Bronchial epithelial cell (primary cell): ENCODE results near the gene CACNB2. TPM values are rescaled to one million over a fixed set of nuclear protein-coding genes. Genes with fewer than 3 reads are reported as not detected.

ENCODE experiments used
- DNase-seq: peaks from one replicate; pipeline ENCODE4 v3.0.0-alpha.2; 2010; ENCODE audit warnings: low read depth
- FAIRE-seq: peaks from 2 replicates; lab custom pipeline; 2011; peaks lifted over from hg19 to GRCh38; lab: Jason Lieb, UNC
- H3K27me3 ChIP-seq: 2 replicates; pipeline ENCODE4 v1.5.1; 2011; ENCODE audit warnings: low read length; ENCODE audit not compliant: control insufficient read depth, insufficient read depth
- H3K36me3 ChIP-seq: 2 replicates; pipeline ENCODE4 v1.5.1; 2011; ENCODE audit warnings: low read length; ENCODE audit not compliant: control insufficient read depth, insufficient read depth
- H3K4me3 ChIP-seq: 2 replicates; pipeline ENCODE4 v1.5.1; 2011; ENCODE audit warnings: mild to moderate bottlenecking, low read depth, low read length, control low read depth
- CTCF ChIP-seq: IDR thresholded peaks from 2 replicates; pipeline ENCODE4 v1.5.1; 2011; ENCODE audit warnings: mild to moderate bottlenecking, moderate library complexity, low read length, control low read depth, inconsistent platforms; ENCODE audit not compliant: insufficient read depth, severe bottlenecking
- total RNA-seq: library from RNA; depleted of rRNA; stranded (reverse); fragments of >200 nt; gene quantifications from 2 replicates; pipeline ENCODE4 v1.2.1, GENCODE V29; 2014

Gene CACNB2
- total RNA-seq, 1 donor from 2014 or later = not detected

DNA sequence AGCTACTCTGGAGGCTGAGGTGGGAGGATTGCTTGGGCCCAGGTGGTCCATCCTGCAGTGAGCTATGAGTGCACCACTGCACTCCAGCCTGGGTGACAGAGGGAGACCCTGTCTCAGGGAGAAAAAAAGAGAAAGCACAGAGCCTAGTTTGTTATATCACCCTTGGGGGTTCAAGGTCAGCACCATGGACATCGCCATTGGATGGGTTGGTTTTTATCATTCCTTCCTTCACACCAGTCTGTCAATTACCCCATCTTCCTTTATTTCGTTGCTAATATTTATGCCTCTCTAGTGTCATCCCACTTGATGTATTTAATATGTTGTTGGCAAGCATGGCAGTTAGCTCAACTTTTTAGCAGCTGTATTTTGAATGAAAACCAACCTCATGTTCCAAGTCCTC, 328.9 kb downstream of the CACNB2 start:
- TF ChIP-seq CTCF = no peak
- no peak overlapping the region for H3K4me3 ChIP-seq
- H3K27me3 ChIP-seq = no peaks in the 10 kb centered on the region
- no peaks in the 10 kb centered on the region for H3K36me3 ChIP-seq
- FAIRE-seq (no peak), DNase-seq (no peak)

DNA sequence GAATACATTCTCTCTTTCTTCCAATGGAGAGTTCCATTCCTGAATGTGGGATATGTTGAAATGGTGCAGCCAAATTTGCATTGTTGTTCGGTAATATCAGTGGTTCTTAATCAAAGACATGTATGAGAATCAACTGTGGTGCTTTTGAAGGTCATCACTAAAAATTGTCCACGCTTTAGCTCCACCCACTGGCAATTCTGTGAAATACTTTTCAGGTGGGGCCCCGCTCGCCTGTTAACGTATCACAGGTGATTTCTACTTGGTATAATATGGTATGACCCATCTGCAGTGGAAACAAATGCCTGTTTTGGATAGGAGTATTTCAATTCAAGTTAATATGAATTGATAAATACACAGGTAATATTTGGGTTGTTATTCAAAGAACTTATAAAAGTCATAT, 332.8 kb downstream of the CACNB2 start:
- DNase-seq = no peak

DNA sequence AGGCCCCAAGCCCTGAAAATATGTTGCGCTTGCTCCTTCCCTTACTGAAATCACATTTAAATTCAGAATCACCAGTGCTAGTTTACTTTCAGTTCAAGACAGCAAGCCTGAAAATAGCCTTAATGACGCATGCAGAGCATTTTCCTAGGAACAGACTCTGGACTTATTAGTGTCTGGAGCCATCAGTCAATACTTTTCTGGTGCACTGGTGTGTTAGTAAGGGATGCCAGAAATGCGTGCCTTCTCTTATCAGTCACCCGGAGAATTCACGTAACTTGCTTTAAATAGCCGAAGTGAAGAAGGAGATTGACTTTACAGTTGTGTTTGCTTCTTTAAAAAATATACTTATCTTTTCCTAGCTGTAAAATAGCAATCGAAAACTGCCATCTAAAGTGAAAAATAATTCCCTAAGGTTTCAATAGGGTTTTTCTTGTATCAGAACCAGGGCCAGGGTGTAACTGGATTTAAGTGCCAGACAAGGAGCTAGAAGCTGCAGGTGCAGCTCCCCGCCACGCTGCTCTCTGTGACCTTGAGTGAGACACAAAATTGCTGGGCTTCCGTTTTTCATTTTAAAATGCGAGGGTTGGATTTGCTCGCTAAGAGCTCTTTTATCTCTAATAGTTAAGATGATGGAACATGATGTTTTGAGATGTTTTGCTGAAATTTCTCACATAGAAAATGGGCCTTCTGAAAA, 333.3 kb downstream of the CACNB2 start:
- no peak for TF ChIP-seq CTCF
- Histone ChIP-seq H3K27me3 (no peaks in the 10 kb centered on the region), H3K36me3 (no peaks in the 10 kb centered on the region), H3K4me3 (no peak overlapping the region)
- FAIRE-seq (no peak), DNase-seq (no peak)

More for the DNA sequence above, 332.8 kb downstream of the CACNB2 start:
- Histone ChIP-seq H3K36me3 (no peaks in the 10 kb centered on the region), H3K27me3 (no peaks in the 10 kb centered on the region), H3K4me3 (no peak overlapping the region)
- no peak for TF ChIP-seq CTCF
- FAIRE-seq = no peak

DNA sequence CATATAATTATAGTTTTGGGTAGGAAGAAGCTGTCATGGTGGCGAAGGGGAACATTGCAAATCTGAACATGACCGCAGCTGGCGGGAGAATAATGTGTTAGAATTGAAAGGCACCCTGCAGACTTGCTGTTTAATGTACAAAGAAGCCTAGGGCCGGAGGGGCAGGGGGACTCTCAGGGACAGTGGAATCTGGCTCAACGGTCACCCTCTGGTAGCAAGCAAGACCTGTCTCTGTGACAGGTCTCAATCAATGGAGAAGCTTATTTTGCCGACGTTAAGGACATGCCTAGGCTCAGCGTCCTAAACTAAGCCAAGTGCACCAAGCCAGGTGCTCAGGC, 333.9 kb downstream of the CACNB2 start:
- H3K4me3 ChIP-seq = no peak overlapping the region
- FAIRE-seq = no peak
- DNase-seq = no peak
- no peaks in the 10 kb centered on the region for H3K27me3 ChIP-seq
- TF ChIP-seq CTCF = no peak
- no peaks in the 10 kb centered on the region for H3K36me3 ChIP-seq

DNA sequence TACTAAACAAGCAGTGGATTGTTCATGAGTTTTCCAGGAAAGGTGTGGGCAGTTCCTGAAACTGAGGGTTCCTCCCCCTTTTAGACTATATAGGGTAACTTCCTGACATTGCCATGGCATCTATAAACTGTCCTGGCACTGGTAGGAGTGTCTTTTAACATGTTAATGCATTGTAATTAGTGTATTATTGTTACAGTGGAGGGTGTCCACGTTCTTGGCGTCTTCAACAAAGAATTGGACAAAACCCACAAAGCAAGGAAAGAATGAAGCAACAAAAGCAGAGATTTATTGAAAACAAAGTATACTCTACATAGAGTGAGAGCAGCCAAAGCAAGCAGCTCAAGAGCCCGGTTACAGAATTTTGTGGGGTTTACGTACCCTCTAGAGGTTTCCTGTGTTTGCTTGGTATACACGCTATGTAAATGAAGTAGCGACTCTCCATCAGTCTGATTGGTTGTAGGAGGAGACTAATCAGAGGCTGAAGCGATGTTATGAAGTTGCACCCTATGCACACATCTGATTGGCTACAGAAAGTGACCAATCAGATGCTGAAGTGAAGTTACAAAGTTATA, 335.9 kb downstream of the CACNB2 start:
- Histone ChIP-seq H3K36me3 (no peaks in the 10 kb centered on the region), H3K4me3 (no peak overlapping the region), H3K27me3 (no peaks in the 10 kb centered on the region)
- no peak for TF ChIP-seq CTCF
- no peak for DNase-seq
- FAIRE-seq = no peak

- DNase-seq = no peak
- no peaks in the 10 kb centered on the region for H3K27me3 ChIP-seq
- no peak for FAIRE-seq
- no peaks in the 10 kb centered on the region for H3K36me3 ChIP-seq
- no peak overlapping the region for H3K4me3 ChIP-seq
- no peak for TF ChIP-seq CTCF
These were observed 338.1 kb downstream of the CACNB2 start for GRCh38 chr10:18478354-18478753.
